ENCODE measurements around the gene WDR44.
"Not testable (repeated sequence)": the region's sequence is repeated elsewhere in the genome, so short reads cannot be mapped to it uniquely, and the experiment has no call there.

The WDR44 gene, protein sequence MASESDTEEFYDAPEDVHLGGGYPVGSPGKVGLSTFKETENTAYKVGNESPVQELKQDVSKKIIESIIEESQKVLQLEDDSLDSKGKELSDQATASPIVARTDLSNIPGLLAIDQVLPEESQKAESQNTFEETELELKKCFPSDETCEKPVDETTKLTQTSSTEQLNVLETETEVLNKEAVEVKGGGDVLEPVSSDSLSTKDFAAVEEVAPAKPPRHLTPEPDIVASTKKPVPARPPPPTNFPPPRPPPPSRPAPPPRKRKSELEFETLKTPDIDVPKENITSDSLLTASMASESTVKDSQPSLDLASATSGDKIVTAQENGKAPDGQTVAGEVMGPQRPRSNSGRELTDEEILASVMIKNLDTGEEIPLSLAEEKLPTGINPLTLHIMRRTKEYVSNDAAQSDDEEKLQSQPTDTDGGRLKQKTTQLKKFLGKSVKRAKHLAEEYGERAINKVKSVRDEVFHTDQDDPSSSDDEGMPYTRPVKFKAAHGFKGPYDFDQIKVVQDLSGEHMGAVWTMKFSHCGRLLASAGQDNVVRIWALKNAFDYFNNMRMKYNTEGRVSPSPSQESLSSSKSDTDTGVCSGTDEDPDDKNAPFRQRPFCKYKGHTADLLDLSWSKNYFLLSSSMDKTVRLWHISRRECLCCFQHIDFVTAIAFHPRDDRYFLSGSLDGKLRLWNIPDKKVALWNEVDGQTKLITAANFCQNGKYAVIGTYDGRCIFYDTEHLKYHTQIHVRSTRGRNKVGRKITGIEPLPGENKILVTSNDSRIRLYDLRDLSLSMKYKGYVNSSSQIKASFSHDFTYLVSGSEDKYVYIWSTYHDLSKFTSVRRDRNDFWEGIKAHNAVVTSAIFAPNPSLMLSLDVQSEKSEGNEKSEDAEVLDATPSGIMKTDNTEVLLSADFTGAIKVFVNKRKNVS

DNA sequence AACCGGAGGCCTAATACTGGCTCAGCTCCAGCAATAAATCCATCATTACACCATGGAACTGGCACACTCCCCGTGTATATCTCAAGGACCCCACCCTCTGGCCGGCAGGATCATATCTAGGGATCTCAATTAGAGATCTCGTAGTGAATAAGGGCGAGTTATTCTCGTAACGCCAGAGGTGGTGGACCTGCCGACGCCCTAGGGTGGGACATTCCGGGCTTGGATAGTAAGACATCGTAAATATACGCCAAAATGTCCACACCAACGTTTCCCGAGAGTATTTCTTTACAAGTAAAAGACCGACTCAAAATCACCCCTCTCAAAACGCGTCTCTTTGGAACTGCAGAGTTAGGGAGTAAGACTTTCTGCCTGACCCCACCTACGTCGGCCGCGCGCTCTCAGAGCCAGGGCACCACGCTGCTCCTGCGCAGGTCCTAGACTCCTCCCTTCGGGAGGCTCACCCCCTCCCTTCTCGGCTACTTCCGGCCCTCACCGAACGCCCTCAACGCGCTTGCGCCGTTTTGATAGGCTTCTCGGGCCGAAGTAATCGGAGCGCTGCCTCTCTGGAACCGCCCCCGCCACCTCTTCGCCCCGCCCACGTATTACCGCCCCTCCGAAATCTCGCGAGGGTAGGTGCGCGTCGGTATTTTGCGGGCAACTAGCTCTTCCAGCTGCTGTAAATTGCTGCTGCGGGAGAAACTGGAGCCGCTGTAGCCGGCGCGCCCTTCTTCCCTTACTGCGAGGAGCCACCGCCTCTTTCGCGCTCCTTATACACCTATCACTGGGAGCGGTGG lies at the start of gene WDR44:
Gene WDR44 (plus strand): TSS at position 643 of the 794 bp plus-strand sequence. CDS start 398 bp downstream, outside the sequence.
- DNase-seq: peak; percentile 99

DNA sequence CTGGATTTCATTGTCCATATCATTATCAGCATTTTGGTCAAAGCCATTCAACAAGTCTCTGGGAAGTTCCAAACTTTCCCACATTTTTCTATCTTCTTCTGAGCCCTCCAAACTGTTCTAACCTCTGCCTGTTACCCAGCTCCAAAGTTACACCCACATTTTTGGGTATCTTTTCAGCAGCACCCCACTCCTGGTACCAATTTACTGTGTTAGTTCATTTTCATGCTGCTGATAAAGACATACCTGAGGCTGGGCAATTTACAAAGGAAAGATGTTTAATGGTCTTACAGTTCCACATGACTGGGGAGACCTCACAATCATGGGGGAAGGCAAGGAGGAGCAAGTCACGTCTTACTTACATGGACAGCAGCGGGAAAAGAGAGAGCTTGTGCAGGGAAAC lies 40.1 kb upstream of the WDR44 start:
- in situ Hi-C loops (cut with MboI; ENCODE audit: low pct_unique_long_range_greater_than_20kb, low sequenced_read_pairs); DNase-seq: not testable (repeated sequence)

More for the DNA sequence above, at the start of gene WDR44:
- in situ Hi-C loops (cut with MboI; ENCODE audit: low pct_unique_long_range_greater_than_20kb, low sequenced_read_pairs): no loop called here

DNA sequence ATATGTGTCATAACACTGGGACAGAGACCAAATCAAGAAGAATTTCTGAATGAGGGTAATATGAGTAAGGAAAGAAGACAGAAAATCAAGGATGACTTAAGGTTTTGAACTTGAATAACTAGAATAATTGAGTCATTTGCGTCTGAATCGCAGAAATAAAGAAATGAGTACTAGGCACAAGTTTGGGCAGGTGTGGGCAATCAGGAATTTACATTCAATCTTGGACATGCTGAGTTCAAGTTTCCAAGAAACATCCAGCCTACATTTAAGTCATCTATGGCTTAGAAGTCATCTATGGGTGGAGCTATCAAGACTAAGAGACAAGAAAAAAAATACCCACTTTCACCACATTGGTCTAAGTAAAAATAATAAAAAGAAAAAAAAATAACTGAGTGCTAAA lies 30.4 kb upstream of the WDR44 start:
- no peak for DNase-seq
- in situ Hi-C loops (cut with MboI; ENCODE audit: low pct_unique_long_range_greater_than_20kb, low sequenced_read_pairs): no loop called here

DNA sequence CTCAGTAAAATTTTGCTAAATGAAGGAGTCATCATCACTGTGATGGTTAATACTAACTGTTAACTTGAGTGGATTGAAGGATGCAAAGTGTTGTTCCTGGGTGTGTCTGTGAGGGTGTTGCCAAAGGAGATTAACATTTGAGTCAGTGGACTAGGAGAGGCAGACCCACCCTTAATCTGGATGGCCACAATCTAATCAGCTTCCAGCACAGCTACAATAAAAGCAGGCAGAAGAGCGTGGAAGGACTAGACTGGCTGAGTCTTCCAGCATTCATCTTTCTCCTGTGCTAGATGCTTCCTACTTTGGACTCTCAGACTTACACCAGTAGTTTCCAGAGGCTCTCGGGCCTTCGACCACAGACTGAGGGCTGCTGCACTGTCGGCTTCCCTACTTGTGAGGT lies 21.3 kb upstream of the WDR44 start:
- in situ Hi-C loops (cut with MboI; ENCODE audit: low pct_unique_long_range_greater_than_20kb, low sequenced_read_pairs): no loop called here
- no peak for DNase-seq

DNA sequence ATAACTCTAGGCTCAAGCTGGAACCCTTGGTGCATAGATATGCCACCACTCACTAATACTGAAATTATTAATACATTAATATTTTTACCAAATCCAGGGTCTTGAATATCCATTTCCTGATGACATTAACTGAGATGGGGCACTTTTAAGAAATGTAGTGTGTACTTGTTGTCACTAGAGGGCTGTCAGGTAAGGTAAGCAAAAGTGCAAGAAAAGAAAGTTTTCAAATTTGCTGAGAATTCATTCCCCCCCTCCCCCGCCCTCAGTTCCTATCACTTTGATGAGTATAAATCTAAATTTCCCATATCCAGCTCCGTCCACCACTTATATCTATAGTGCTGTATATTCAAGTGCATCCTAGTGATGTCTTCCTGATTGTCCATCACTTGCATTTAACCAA lies 20.5 kb upstream of the WDR44 start:
- in situ Hi-C loops (cut with MboI; ENCODE audit: low pct_unique_long_range_greater_than_20kb, low sequenced_read_pairs): no loop called here
- peak; percentile 30 for DNase-seq

DNA sequence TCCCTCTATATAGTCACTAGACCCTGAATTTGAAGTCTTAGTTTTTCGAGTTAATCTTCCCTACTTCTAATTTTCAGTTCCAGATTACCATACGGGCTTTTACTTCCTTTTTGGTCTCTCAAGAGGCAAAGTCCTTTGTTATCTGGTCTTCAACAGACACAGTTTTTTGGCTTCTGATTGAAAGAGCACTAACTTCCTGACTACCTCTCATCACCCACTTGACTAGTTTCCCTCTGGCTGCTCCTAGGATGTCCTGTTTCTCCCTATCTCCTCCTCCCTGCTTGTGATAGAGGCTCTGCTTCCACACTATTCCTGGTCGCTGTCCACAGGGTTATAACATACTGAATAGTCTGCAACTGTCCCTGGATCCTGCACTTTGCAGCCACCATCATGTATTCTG lies 16.7 kb upstream of the WDR44 start:
- DNase-seq: peak; percentile 31
- in situ Hi-C loops (cut with MboI; ENCODE audit: low pct_unique_long_range_greater_than_20kb, low sequenced_read_pairs): no loop called here

DNA sequence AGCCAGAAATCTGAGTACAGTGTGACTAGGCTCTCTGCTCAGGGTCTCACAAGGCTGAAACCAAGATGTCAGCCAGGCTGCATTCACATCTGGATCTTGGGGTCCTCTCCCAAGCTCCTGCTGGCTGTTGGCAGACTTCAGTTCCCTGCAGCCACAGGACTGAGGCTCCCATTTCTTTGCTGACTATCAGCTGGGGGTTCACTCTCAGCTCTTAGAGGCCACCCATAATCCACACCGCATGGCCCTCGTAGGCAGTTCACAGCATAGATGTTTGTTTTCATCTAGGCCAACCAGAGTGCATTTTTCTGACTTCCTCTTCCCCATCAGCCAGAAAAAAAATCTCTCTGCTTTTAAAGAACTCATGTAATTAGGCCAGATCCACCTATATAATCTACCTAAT lies 8.2 kb upstream of the WDR44 start:
- in situ Hi-C loops (cut with MboI; ENCODE audit: low pct_unique_long_range_greater_than_20kb, low sequenced_read_pairs): no loop called here
- peak; percentile 47 for DNase-seq

DNA sequence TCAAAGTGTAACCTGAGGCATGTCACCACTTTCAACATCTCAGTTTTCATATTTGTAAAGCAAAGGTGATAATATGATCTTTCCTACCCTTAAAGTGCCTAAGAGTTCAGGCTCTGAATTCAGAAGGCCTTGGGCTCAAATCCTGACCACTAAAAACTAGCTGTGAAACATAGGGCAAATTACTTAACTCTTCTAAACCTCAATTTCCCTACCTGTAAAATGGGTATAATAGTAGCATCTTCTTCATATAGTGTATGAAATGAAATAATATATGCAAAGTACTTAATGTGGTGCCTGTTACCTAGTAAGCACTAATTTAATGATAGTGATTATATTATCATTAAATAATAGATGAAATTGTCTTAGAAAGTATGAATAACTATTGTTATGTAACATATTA lies 7.0 kb upstream of the WDR44 start:
- in situ Hi-C loops (cut with MboI; ENCODE audit: low pct_unique_long_range_greater_than_20kb, low sequenced_read_pairs): no loop called here
- no peak for DNase-seq

DNA sequence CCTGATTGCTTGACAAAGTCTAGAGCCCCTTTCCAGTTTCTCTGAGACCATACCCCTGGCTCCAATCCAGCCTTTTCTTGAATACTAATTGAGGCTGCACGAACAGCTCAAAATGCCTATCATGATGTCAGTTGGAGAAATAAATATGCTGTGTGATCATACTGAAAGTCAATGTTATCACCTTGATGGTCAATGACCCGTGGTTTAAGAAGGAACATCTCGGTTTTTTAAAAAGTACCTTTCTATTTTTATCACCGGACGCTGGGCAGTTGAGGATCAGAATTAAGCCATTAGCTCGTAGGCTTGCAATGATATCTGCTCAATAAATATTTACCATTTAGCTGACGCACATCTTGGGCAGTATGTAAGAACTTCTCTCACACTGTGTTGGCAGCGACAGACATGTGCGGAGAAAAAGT lies 852 bp upstream of the WDR44 start:
- DNase-seq: no peak
- in situ Hi-C loops (cut with MboI; ENCODE audit: low pct_unique_long_range_greater_than_20kb, low sequenced_read_pairs): no loop called here

DNA sequence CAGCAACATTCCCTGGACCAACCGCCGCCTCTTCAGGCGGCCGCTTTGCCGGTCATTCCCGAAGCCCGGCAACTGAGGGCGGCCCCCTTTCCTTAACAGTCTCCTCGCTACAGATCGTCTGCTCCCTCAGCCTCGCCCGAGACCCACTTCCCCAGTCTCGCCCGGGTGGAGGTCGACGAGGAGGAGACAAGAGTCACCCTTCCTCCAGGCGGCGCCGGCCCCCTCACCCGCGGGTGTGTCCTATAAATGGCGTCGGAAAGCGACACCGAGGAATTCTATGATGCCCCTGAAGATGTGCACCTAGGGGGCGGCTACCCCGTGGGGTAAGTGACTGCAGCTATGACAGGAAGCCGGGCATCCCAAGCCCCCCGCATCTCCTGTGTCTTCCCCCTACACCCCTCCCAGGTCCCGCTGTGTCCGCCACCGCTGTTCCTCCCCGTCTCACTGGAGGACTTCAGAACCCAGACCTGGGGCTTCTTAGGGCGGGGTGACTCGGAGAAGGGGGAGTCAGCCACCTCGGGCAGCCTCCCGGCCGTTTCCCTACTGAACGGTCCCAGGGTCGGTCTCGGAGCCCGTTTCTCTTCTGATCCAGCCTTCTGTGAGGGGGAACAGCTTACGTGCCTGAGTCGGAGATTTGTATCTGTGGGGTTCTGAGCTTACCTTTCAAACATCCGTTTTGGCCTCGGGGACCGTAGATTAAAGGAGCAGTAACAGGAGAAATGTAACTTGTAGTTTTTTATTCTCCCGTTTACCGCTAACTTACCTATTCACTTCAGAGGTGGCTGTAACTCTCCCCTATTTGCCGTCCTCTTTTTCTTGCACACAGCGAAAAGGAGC lies 570 bp downstream of the WDR44 start:
- DNase-seq: no peak
- in situ Hi-C loops (cut with MboI; ENCODE audit: low pct_unique_long_range_greater_than_20kb, low sequenced_read_pairs): no loop called here

DNA sequence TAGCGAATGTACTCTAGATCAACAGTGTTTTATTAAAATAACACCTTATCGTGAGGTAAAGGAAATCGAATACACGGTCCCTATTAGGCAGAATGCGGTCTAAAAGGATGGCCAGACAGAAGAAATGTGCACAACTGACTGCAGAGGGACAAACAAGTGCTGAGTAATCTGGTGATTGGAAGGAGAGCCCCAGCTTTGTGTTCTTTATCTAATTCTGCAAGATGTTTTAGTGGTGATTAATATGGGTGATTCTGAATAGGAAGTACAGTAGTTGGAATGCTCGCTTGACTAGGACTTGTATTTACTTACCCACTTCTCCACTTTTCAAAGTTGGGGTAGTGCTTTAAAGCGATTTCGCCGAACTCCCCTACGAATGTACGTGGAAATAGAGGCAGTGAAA lies 1.2 kb downstream of the WDR44 start:
- in situ Hi-C loops (cut with MboI; ENCODE audit: low pct_unique_long_range_greater_than_20kb, low sequenced_read_pairs): no loop called here
- peak; percentile 37 for DNase-seq

DNA sequence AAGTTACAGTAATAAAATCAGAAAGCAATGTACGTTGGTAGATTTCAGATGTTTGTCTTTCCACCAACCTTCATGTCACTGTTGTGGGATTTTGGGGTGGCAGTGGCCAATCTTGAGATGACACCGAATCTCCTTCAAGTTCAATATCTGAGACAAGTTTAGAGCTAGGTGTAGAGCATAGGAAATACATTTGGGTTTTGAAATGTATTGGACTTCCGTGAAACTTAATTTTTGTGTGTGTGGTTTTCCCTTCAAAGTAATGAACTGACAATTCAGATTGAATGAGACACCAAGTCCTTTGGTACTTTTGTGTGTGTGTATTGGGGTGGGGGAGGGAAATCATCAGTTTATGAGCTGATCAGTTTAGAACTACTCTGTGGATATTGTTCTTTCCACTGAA lies 1.8 kb downstream of the WDR44 start:
- in situ Hi-C loops (cut with MboI; ENCODE audit: low pct_unique_long_range_greater_than_20kb, low sequenced_read_pairs): no loop called here

DNA sequence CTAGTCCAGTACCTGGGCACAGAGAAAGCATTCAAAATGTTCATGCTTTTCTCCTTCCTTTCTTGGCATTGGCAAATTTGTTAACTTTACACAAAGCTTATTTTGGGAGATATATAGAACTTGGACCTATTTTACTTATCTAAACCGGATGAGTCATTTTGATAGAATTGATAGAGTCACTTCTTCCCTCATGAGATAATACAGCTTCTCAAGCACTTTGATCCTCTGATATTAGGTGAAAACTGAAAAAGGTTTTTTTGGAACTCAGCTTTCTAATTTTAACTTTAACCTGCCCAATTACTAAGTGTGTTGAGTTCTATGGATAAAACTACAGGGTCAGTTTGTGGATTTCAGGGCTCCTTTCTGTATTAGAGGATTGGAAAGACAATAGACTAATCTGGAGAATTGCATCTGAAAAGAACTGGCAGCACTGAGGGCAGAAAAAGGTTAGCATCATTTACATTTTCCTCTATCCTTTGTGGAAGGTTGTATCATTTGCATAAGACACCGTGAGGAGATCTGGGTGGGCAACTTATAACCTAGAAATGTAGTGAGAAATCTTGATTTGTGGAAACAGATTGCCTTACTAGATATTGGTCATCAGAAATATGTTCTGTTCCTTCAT lies 2.4 kb downstream of the WDR44 start:
- no peak for DNase-seq
- in situ Hi-C loops (cut with MboI; ENCODE audit: low pct_unique_long_range_greater_than_20kb, low sequenced_read_pairs): no loop called here

More for the DNA sequence above, 1.8 kb downstream of the WDR44 start:
- DNase-seq: peak; percentile 29

DNA sequence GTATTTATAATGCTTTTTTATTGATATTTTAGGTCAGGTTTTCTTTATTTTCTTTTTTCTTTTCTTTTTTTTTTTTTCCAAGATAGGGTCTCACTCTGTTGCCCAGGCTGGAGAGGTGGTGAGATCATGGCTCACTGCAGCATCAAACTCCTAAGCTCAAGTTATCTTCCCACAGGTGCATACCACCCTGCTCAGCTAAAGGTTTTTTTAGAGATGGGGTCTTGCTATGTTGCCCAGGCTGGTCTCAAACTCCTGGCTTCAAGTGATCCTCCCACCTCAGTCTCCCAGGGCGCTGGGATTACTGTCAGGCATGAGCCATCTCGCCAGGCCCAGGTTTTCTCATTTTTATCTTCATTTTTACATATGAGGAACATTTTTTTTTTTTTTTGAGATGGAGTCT lies 3.3 kb downstream of the WDR44 start:
- in situ Hi-C loops (cut with MboI; ENCODE audit: low pct_unique_long_range_greater_than_20kb, low sequenced_read_pairs): no loop called here
- DNase-seq: no peak

DNA sequence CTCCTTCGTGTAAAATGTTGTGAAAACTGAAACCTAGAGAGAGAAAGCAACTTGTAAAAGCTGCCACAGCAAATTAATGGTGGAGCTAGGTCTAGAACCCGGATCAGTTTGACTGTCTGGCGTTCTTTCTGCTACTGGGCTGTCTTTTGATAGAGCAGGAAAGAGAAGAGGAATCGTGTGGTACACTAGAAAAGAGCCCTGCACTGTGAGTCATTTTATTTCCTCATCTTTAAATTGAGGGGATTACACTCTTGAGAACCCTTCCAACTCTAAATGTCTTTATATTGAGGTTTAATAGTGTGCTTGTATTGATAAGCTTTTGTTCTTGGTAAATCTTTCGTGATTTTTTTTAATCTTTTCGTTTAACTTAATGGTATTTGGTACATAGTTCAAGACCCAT lies 4.3 kb downstream of the WDR44 start:
- in situ Hi-C loops (cut with MboI; ENCODE audit: low pct_unique_long_range_greater_than_20kb, low sequenced_read_pairs): no loop called here
- peak; percentile 52 for DNase-seq

DNA sequence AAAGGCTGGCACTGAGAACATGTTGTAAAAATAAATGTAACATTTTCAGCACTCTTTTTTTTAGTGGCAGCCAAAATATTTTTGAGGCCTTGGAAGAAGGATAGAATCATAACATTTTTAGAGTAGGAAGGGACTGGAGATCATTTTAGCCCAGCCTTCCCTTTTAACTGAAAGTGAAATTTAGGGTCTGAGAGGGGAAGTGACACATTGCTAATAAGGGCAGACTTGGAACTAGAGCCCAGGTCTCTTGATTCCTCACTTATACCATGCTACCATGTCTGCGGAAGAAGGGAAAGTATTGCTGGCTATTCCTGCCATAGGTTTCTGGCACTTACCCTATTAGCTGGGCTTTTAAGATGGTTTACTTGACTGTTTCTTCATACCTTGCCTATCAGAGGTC lies 4.8 kb downstream of the WDR44 start:
- in situ Hi-C loops (cut with MboI; ENCODE audit: low pct_unique_long_range_greater_than_20kb, low sequenced_read_pairs): no loop called here
- DNase-seq: peak; percentile 44

DNA sequence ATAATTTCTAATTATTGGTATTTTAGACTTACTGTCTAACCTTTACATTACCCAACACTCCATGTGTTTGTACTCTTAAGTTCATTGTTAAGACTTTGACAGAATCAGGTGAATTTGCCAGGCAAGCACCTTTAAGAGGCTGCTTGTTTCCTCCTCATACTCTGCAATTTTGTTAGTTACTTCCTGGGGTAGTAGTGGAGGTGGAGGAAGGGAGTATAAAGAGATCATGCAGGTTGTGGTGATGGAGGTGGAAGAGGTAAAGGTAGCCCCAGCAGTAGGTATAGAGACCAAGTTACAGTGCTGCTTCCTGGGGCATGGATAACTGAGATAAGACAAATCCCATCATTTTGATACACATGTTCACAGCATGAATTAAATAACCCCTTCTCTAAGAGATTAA lies 6.7 kb downstream of the WDR44 start:
- in situ Hi-C loops (cut with MboI; ENCODE audit: low pct_unique_long_range_greater_than_20kb, low sequenced_read_pairs): no loop called here
- DNase-seq: no peak

Measured in KBM-7 (cell line).